Neural cell (in vitro differentiated cells): ENCODE results near the gene FAM98B.

Experiments used
- SMC3 ChIP-seq: fragments of 450-650 bp; conservative IDR thresholded peaks from 2 replicates; pipeline ENCODE4 v1.6.1; 2014; ENCODE audit warnings: antibody characterized with exemption, mild to moderate bottlenecking, moderate library complexity; ENCODE audit not compliant: poor library complexity
- TF ChIP-seq, protein P1 (sequence below): IDR thresholded peaks from 2 replicates; pipeline ENCODE4 v1.6.1; 2012; ENCODE audit warnings: borderline replicate concordance
- TF ChIP-seq, protein P2 (sequence below): fragments of 450-650 bp; IDR thresholded peaks from 2 replicates; pipeline ENCODE4 v1.5.1; 2014; ENCODE audit warnings: antibody characterized with exemption, mild to moderate bottlenecking, moderate library complexity; ENCODE audit not compliant: poor library complexity, severe bottlenecking

DNA sequence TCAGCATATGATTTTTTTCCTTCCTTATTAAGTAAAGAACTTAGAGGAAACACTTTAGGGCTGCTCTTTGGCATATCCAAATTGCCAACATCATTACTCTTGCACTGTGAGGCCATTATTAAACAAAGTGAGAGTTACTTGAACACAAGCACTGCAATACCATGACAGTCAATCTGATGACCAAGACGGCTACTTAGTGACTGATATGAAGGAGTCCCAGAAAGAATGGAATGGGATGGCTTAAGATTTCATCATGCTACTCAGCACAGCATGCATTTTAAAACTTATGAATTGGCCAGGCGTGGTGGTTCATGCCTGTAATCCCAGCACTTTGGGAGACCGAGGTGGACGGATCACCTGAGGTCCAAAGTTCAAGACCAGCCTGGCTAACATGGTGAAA lies 55.2 kb downstream of the FAM98B start:
- TF ChIP-seq SMC3 = no peak
- TF ChIP-seq, protein P1, sequence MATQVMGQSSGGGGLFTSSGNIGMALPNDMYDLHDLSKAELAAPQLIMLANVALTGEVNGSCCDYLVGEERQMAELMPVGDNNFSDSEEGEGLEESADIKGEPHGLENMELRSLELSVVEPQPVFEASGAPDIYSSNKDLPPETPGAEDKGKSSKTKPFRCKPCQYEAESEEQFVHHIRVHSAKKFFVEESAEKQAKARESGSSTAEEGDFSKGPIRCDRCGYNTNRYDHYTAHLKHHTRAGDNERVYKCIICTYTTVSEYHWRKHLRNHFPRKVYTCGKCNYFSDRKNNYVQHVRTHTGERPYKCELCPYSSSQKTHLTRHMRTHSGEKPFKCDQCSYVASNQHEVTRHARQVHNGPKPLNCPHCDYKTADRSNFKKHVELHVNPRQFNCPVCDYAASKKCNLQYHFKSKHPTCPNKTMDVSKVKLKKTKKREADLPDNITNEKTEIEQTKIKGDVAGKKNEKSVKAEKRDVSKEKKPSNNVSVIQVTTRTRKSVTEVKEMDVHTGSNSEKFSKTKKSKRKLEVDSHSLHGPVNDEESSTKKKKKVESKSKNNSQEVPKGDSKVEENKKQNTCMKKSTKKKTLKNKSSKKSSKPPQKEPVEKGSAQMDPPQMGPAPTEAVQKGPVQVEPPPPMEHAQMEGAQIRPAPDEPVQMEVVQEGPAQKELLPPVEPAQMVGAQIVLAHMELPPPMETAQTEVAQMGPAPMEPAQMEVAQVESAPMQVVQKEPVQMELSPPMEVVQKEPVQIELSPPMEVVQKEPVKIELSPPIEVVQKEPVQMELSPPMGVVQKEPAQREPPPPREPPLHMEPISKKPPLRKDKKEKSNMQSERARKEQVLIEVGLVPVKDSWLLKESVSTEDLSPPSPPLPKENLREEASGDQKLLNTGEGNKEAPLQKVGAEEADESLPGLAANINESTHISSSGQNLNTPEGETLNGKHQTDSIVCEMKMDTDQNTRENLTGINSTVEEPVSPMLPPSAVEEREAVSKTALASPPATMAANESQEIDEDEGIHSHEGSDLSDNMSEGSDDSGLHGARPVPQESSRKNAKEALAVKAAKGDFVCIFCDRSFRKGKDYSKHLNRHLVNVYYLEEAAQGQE = no peak
- TF ChIP-seq, protein P2, sequence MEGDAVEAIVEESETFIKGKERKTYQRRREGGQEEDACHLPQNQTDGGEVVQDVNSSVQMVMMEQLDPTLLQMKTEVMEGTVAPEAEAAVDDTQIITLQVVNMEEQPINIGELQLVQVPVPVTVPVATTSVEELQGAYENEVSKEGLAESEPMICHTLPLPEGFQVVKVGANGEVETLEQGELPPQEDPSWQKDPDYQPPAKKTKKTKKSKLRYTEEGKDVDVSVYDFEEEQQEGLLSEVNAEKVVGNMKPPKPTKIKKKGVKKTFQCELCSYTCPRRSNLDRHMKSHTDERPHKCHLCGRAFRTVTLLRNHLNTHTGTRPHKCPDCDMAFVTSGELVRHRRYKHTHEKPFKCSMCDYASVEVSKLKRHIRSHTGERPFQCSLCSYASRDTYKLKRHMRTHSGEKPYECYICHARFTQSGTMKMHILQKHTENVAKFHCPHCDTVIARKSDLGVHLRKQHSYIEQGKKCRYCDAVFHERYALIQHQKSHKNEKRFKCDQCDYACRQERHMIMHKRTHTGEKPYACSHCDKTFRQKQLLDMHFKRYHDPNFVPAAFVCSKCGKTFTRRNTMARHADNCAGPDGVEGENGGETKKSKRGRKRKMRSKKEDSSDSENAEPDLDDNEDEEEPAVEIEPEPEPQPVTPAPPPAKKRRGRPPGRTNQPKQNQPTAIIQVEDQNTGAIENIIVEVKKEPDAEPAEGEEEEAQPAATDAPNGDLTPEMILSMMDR = no peak
